Right ventricle myocardium inferior (tissue), 1 donor: ENCODE measurements around the gene ING3. TPM values are rescaled to one million over a fixed set of nuclear protein-coding genes. Genes with fewer than 3 reads are reported as not detected.
"Not testable (repeated sequence)": the region's sequence is repeated elsewhere in the genome, so short reads cannot be mapped to it uniquely, and the experiment has no call there.

Experiments
- ATAC-seq: fragments of 200-7000 bp; cut with Tn5 transposase; one replicate; pipeline ENCODE4 v1.9.1; 2020; ENCODE audit warnings: mild to moderate bottlenecking, moderate library complexity
- DNase-seq: peaks from one replicate; pipeline ENCODE4 v3.0.0; 2021; ENCODE audit errors: missing footprints
- intact Hi-C: fragments of 100-400 bp; cut with DNase I; formaldehyde crosslinking; loops from one replicate; pipeline ENCODE4 v1.11.0; 2022
- total RNA-seq: library from RNA; stranded (reverse); fragmentation: NEBNext Ultra II Directional; extraction: Animal tissue kit (Norgen Biotek cat#: 25700); gene quantifications from one replicate; pipeline ENCODE4 v1.2.1, GENCODE V29; 2021
- donor health status: DM: no; HTN: yes; CAD: no; lungs with severe emphysema.

The ING3 gene
- total RNA-seq, 1 donor from 2014 or later, result 14.1 TPM

GRCh38 chr7:120947980-120948379, 2.6 kb upstream of the ING3 start:
- no peak for ATAC-seq
- no peak for DNase-seq
- intact Hi-C loops, result no loop called here

DNA sequence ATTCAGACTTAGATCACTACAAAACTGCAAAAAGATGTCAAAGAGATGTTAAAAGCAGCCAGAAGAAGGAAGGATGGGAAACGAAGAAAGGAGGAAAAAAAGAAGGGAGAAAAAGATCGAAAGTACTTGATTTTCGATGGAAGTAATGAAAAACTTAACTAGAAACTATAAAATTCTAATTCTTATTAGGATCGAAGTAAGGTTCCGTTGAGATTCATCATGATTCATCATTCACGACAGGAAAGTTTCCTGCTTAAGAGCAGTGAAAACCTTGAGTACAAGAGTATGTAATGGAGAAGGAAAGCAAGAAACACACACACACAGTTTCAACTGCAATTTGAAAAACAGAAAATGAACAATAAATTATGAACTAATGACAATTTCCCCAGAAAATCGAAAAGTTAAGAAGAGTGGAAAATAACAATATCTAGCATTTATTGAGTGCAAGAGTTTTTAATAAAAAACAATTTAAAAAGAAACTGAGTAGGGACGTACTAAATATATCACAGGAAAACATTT, 1.1 kb upstream of the ING3 start:
- DNase-seq (no peak), ATAC-seq (no peak)
- intact Hi-C loops, result no loop called here

DNA sequence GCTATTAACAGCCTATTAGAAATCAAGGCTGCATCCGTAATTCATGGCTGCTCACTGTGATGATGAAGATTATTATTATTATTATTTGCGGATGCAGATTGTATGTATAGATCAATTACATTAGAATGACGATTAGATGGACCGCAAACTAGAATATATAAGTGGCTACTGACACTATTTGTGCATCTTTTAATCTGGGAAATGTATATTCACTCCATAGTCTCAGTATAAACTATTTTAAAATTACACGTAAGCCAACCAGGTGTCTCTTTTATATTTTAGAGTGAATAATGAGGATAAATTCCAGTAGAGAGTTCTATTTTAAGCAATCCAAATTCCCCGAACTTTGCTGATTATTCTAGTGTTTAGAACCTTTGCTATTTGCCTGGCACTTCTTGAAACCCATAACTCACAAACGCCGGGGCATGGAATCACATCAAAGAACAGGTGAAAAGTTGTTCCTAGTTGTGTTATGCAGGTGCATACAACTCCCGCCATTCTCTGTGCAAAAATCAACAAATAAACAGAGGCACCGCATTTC, 509 bp upstream of the ING3 start:
- intact Hi-C loops, result loop anchor here (2.0 kb wide), 1 partner anchor 93 kb away; no protein-coding TSS in a partner anchor
- DNase-seq, result no peak
- ATAC-seq, result no peak

DNA sequence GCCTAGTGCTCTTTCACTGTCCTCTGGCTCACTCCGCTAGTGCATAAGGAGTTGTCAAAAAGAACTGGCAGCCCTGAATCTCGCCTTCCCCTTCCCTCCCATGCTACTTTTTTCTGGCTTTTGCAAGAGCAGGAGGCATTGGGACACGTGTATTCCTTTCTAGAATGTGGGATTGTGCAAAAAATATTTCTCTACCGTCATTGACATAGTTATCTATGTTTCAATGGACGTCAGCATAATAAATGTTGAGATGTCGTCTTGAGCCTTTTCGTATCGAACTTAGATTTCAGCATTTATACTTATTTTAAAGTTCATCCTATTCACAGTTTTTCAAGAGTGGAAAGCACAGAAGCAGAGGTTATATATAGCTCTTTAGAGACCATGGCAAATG, 727 bp downstream of the ING3 start:
- ATAC-seq, result no peak
- intact Hi-C loops, result loop anchor here (2.0 kb wide), 1 partner anchor 95 kb away; no protein-coding TSS in a partner anchor
- DNase-seq, result no peak

DNA sequence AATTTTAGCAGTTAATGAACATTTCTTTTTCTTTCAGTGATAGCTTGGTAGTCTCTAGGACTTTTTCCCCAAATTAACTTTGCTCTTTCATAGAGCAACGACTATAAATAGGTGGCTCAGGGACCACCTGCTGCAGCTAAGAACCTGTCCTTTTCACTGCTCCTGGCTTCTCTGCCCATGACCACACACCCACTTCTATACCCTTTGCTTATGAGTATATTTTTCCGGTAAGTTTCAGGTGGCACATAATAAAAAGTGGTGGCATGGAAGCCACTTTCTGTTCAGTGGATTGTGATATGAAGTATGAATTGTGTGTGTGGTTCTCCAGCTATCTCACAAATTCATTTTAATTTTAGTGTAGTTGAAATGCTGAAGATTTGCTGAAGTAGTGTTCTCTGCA, 1.2 kb downstream of the ING3 start:
- DNase-seq (no peak), ATAC-seq (no peak)
- intact Hi-C loops, result loop anchor here (2.0 kb wide), 1 partner anchor 95 kb away; no protein-coding TSS in a partner anchor

DNA sequence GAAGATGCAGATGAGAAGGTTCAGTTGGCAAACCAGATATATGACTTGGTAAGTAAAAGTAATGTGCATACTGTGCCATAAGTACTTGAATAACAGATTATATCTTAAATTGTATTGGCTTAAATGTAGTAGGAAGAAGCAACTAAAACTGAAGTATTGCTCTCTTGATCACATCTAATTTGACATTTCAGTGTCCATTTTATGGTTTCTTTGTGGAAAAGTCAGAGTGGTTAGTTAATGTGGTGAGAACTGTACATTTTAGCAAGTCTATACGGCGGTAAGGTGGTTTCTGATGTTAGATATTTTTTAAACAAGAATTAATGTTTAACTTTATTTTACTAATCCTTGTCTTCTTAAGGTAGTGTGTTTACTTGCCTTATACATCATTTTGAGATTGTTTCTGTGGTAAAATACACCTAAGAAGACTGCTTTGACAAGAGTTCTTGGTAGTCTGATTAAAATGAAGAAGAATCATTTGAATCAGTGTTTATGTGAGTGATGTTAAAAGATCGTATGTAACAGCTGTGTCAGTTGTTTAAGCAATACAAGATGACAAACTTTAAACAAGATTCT, 5.1 kb downstream of the ING3 start:
- intact Hi-C loops, result no loop called here
- ATAC-seq, result no peak
- DNase-seq, result no peak

GRCh38 chr7:120959929-120960484, 9.4 kb downstream of the ING3 start:
- DNase-seq (no peak), ATAC-seq (no peak)
- intact Hi-C loops, result no loop called here

DNA sequence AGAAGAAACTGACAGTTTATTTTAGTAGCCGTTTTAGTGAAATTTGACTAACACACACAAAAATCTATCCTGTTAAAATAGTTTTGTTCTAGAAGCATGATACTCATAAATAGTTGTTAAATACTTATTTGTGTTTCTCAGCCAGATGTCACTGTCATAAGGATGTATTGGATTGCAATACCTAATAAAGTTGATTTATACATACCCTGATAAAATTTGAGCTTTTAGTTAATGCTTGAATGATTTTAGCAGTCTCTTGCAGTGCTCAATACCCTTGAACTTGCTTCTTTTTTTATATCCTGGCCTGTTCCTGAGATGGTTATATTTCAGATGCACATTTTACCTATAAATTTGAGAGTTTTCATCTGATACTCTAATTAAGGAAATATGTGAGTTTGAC, 10.1 kb downstream of the ING3 start:
- DNase-seq (no peak), ATAC-seq (no peak)
- intact Hi-C loops, result no loop called here

DNA sequence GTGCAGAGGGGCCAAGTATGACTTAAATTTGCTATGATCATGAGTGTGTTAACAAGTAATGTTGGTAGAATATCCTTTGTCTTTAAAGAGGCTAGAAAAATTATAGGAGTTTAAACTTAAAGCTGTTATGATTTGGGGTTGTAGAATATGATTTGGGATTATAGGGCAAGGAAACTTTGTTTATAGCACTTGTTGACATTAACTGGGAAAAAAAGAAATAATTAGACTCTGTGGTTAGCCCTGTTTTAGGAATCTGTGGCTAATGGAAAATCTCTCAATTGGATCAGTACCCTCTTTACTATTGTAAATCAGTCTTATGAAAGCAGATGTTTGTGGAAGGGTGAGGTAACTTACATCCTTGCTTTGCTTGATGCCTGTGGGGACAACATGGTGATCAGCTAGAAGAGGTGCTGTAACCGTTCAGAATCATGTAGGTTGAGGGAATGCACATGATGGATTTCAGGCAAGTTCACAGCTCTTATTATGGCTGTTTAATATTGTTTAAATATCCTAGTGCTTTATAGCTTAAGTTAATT, 11.1 kb downstream of the ING3 start:
- intact Hi-C loops, result no loop called here
- no peak for ATAC-seq
- no peak for DNase-seq

DNA sequence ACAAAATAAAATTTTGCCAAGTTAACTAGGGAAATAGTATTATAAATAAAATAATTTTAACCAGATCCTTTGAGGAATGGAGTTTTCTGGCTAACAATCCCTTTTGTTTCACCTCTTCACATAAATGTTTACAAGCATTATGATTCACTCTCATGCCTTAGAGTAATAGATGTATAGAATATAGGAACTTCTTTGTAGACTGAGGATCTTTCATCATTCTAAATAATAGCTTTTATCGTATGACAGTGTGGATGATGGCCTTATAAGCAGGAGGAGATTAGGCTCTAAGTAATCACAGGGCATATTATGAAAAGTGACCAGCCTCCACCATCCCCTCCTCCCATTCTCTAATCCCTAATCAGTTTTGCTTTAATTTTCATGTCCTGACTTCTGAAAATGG, 13.5 kb downstream of the ING3 start:
- ATAC-seq, result no peak

DNA sequence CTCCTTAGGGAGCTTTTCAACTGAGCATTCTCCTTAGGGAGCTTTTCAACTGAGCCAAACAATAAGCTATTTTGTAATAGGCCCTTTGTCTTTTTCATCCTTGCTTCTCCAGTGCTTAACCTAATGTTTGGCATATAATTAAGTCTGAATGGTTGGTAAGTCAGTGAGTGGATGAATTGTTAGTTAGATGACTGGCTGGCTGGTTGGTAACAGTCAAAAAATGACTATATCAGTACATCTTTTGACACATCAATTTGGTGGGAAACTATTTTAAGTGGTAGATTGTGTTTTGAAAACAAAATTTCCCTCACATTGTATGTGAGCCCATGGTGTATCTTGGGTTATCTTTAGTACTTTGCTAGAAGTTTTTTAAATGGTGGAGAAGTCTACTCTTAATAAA, 16.4 kb downstream of the ING3 start:
- no peak for DNase-seq
- ATAC-seq, result no peak
- intact Hi-C loops, result no loop called here

More for the DNA sequence above, 13.5 kb downstream of the ING3 start:
- intact Hi-C loops, result no loop called here
- DNase-seq, result no peak

DNA sequence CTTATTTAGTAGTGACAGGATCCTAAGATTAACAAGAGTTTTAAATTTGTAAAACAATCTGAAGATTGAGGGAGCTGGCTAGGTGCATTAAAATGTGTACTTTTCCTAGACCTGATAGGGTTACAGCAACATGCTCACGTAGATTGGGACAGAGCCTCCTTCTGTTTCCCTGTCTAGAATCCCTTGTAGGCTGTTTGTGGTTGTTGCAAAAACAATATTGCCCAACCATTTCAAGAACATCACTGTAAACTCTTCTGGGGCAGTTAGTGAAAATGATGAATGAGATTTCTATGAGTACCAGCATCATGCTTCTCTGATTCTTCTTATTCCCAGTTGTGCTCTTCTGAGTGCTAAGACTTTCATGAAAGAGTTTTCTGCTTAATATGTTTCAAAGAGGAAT, 23.3 kb downstream of the ING3 start:
- no peak for ATAC-seq
- intact Hi-C loops, result no loop called here
- no peak for DNase-seq

GRCh38 chr7:120979765-120980499, 29.4 kb downstream of the ING3 start:
- DNase-seq, result no peak
- intact Hi-C loops, result no loop called here
- no peak for ATAC-seq

DNA sequence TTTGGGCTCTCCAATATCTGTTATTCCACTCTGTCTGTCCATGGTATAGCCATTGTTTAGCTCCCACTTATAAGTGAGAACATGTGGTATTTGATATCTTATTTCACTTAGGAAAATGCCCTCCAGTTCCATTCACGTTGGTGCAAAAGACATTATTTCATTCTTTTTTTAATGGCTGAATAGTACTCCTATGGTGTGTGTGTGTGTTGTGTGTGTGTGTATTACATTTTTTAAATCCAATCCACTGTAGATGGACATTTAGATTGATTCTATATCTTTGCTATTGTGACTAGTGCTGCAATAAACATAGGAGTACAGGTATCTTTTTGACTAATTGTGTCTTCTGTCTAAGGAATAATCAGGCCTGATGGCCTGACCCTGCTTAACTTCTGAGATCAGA, 30.5 kb downstream of the ING3 start:
- DNase-seq (no peak), ATAC-seq (no peak)
- intact Hi-C loops, result no loop called here

GRCh38 chr7:120981888-120982615, 31.5 kb downstream of the ING3 start:
- DNase-seq, result no peak
- ATAC-seq, result no peak
- intact Hi-C loops, result no loop called here

DNA sequence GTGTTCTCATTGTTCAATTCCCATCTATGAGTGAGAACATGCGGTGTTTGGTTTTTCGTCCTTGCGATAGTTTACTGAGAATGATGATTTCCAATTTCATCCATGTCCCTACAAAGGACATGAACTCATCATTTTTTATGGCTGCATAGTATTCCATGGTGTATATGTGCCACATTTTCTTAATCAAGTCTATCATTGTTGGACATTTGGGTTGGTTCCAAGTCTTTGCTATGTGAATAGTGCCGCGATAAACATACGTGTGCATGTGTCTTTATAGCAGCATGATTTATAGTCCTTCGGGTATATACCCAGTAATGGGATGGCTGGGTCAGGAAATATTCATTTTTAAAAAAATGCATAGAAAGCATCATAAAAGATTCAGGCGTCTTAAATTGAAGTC, 33.0 kb downstream of the ING3 start:
- ATAC-seq, DNase-seq, intact Hi-C loops: not testable (repeated sequence)

DNA sequence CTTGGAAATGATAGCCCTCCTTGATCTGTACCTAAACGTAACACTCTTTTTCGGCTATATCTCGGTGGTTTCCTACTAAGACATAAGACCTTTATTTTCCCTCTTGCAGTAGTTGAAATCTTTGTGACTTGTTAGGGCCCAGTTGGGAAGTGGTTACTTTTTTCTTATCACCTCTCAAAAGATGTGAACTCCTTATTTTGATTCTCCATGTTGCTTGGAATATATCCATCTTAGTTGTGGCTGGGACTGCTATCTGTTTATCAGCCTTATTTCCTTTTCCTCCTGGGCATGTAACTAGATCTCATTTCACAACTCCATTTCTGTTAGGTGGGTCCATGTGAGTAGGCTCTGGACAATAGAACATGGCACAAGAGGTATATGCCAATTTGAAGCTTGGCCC, 33.8 kb downstream of the ING3 start:
- ATAC-seq, result no peak
- no peak for DNase-seq
- intact Hi-C loops, result no loop called here

- DNase-seq, result no peak
- ATAC-seq, result no peak
- intact Hi-C loops, result loop anchor here (5.0 kb wide), 1 partner anchor 57 kb away; no protein-coding TSS in a partner anchor
Observed at GRCh38 chr7:120985130-120985758, 34.7 kb downstream of the ING3 start.
